Raji (cell line): Measurements from ENCODE around the gene STON2.

ENCODE experiments used
- POLR2A ChIP-seq: IDR thresholded peaks from 2 replicates; pipeline ENCODE4 v1.6.1; 2011; ENCODE audit warnings: low read depth, low read length, control low read depth; ENCODE audit not compliant: insufficient read depth

Gene STON2

DNA sequence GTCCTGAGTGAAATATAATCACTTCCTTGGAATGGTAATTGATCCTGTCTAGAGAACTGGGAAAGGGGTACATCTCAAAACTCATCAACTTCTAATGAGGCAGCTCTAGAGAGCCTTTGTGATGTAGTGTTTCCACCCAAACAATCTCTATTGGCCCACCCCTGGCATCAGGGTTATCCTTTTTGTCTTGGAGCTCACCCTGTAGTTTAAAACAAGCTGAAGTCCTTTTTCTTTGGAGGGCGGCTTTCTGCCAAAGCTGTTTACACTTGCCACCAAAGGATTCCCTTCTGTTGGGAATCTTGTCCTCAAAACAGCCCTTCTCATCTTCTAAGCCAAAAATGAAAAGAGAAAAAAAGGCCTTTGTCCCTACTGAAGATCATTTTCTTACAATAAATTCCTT lies 118.8 kb downstream of the STON2 start:
- TF ChIP-seq POLR2A, result no peak

DNA sequence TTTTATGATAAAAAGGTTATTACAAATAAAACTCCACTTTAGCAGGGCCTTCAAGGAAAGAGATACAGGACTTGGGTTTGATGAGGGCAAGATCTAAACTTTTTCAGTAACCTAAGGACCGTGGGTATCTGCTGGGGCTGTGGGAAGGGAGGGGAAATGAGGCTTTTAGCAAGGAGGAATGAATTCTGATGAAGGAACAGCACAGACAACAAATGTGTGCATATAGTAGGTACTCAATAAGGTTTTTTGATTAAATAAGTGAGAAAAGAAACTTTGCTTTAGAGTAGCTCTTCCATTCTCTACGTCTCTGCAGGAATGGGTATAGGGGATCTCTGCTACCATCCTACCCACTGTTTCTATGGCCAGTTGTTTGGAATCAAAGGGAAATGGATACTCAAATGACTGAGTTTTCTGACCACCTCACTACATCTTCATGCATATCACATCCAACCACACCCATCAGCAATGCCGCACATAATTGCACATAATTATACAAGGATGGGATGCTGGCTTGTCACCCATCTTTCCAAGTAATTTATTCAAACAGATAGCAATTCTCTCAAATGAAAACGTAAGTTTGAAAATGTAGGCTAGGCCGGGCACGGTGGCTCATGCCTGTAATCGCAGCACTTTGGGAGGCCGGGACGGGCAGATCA lies 119.9 kb downstream of the STON2 start:
- no peak for TF ChIP-seq POLR2A

DNA sequence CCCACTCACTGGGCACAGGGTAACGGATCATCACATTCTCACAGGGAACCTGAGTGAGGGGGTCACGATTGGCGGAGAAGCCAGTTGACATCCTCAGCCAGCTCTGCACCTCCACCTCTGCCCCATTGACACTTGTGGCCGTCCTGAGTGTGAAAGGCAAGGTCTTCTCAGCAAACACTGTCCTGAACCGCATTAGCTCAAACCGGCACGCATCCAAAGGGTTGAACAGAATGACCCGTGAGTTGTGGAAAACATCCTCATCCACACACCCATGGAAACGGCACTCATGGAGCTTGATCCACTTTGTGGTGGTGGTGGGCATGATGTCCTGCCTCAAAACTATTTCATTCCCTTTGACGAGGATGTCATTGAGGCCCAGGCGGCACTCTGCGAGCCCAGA lies 123.0 kb downstream of the STON2 start:
- TF ChIP-seq POLR2A, result no peak

DNA sequence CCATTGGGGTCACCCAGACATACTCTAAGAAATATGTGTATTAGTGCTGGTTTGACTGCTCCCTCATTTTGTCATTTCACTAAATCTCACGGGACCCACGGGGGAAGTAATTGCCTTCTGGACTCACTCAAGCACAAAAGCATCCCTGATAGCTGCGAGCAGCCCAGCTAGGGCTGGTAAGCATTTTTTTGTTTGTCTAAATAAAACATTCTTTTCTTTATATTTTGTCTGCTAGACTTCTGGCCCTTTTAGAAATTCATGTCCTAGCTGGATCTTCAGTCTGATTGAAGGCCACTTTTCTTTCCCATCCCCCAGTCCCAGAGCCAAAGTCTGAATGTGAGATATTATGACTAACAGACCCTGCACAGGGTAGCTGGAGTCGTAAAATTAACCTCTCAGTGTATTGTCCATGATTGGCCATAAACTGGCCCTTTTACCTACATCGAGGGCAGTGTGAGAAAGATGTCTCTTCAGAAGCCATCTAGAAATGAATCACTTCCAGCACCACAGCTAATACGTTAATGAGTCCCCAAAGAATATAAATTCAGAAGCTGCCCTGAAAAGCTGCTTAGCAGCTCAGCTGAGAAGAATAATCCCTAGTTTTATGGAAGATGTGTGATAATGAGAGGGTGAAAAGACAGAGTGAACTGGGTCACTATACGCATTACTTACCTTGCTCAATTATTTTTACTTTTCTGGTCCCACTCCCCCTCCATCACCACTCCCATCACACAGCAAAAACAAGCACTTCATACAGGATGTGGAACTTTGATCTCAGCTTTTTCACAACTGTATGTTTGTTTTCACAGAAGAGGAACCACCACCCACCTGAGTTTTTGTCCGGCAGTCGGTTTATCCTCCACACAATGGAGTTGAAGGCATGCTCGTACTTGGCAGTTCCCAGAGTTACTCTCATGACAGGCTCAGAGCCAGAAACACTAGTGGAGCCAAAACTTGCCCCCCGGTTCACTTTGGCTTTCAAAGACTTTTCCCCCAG lies 123.8 kb downstream of the STON2 start:
- TF ChIP-seq POLR2A, result no peak

DNA sequence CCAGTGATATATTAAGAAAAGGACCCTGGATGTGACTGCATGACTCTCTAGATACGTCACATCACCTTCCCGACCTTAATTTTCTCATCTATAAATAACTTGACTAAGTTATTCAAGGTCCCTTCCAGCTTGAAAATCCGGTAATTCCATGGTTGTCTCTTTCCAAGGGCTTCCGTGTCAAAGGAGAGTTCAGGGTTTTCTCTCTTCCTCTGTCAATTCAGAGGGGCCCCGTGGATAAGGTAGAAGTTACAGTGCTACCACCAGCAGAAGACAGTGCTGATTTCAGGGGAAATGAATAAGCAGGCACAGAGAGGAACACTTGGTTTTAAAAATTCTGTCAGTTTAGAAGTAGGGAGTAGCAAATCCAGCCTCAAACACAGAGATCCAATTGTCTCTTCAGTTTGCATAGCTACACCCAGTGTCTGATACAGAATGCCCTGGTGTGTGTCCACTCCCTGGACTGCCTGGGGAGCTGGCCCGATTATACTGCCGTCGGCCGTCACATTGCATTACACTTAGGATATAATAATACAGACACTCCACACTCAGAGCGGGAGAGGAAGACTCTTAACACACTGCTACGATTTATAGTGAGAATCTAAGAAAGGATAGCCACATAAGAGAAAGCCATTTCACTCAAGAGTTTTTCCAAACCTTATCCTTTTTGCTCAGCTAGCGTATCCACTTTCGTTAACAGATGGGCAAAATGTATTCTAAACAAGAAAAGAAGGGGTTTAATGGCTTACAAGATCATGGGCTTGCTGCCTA lies 124.6 kb downstream of the STON2 start:
- TF ChIP-seq POLR2A, result no peak

DNA sequence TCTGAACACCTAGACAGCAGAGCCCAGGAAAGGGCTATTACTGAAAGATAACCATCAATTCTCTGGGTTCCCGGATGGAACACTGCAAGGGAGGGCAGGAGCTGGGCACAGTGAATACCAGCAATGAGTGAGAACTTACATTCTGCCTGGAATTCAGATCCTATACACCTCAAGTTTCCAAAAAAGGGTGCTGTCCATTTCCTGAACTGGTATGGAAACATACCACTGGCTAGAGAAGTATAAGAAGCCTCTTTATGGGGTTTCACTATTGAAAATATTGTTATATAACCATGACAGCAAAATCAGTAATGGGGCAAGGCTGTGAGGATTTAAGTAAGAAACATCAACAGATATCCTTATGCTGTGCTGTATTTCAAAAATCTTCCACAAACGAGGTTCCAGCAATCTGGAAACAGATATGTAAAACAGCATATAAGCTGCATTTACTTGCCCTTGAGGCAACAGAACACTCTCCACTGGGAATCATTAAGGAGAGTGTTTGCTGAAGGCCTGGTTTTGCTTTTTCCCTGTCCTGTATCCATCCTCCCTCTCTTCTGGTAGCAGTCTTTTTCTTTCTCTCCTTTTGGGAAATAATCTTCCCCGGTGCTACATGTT lies 126.1 kb downstream of the STON2 start:
- no peak for TF ChIP-seq POLR2A

DNA sequence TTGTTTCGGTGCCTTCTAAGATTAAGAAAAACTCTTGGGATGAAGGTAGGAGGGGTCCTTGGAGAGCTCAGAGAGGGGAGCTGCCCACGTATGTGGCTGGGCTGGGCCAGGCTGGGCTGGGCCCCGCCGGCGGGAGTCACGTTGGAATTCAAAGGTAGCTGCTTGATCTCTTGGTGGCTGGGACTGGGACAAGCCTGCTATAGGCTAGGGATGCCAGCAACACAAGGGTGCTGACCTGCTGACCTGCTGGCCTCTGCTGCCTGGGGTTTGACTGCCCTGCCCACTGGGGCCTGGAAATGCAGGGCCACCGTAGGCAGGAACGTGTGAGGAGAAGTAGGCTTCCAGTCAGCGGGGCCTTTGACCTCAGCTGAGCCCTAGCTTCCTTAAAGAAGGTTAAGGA lies 126.6 kb downstream of the STON2 start:
- no peak for TF ChIP-seq POLR2A

DNA sequence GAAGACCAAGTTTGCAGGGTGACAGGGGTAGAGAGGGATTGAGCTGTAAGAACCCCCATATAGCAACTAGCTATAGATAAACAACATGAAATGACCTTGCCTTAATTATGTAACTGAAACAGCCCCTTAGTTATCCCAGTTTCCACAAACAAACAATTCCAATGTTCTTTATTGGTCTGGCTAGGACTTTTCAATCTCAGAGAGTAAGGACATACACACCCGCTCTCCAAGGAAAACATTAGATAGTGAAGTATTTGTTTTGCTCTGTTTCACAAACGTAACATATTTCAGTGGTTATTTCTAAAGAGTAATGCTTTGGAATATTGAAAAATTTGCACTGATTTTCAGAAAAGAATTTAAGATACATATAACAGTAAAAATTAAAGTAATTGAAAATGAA lies 127.8 kb downstream of the STON2 start:
- no peak for TF ChIP-seq POLR2A

DNA sequence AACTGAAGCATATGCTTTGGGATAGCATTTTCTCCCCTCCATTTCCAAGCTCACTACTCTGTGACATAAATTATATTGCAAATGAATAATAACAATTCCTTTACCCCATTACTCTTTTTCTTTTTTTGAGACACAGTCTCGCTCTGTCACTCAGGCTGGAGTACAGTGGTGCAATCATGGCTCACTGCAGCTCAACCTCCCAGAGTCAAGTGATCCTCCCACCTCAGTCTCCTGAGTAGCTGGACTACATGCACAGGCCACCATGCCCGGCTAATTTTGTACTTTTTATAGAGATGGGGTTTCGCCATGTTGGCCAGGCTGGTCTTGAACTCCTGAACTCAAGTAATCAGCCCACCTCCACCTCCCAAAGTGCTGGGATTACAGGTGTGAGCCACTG lies 130.1 kb downstream of the STON2 start:
- TF ChIP-seq POLR2A, result no peak

DNA sequence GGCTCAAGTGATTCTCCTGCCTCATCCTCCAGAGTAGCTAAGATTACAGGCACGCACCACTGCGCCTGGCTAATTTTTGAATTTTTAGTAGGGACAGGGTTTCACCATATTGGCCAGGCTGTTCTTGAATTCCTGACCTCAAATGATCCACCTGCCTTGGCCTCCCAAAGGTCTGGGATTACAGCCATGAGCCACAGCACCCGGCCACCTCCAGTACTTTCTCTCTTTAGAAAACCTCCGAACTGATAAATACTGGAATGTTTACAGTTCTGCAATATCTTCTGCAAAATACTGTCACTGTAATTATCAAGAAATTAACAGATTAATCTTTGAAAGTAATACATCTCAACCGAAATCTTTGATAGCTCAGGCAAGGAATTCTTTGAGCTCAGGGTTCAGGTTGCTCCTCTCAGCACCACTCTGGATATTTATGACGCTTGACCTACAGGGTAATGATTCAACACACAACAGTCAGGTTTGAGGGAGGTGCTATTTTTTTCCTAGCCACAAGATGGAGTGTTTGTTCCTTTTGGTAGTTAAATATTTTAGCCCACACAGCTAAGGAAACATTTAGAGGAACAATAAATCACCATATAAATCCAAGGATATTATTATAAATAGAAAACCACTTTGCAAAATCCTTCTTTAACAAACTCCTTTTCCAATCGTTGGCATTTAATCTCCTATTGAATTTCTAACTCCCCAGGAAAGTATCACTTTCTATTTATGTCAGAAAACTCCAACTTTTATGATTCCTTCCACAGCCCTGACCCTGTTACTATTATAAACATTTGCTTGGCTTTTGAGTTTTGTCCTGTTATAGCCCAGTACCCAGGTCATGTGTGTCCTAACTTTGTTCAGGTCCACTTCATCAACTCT lies 130.8 kb downstream of the STON2 start:
- no peak for TF ChIP-seq POLR2A

DNA sequence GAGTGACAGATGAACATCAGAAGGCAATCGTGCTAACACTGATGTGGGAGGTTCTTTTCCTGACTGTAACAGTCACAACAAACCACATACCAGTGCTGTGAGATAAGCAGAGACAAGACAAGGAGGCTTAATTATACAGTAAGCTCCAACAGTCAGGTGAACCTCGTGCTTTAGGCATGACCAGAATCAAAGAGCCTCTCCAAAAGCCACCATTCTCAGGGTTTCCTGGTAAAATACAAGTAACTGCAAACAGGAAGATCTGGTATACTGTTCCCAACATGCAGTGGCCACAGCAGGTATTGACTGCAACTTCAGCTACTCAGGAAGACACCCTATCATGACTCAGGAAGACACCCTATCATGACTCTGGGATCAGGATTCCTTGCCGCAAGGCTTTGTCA lies 132.1 kb downstream of the STON2 start:
- no peak for TF ChIP-seq POLR2A

DNA sequence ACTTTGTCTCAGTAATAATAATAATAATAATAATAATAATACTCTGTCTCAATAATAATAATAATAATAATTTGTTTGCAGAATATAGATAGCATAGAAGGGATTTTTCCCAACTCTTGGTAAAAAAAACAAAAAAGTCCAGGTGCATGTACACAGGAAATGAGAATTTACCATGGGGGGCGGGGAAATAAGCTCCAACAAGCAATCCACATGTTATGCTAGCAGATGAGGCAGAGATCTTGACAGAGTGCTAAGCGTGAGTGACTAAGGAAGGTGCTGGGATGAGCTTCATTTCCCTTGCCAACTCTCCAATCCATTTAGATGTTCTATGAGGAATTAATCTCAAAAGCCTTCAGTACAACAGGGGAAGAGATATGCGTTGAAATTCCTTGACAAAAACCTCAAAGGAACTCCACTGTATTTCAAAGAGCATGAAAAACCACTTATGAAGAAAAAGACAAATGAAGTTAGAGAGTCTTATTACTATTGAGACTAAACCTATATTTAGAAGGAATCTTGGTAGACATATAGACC lies 134.4 kb downstream of the STON2 start:
- no peak for TF ChIP-seq POLR2A

DNA sequence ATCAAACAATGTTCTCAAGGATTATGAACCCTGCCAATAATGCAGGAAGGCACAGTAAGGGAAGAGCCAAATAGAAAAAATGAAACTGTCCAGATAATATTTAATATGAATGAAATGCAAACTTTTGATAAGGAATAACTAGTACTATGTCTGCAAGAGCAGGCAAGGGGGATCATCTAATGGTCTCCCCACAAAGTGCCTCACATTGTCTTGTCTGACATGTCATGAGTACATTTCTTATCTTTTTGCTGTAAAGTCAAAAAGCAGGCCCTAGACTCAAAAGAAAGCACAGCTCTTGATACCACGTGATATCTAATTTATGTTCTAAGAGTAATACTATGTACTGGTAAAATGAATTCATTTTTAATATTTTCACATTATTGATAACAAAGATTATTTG lies 135.5 kb downstream of the STON2 start:
- TF ChIP-seq POLR2A, result no peak

DNA sequence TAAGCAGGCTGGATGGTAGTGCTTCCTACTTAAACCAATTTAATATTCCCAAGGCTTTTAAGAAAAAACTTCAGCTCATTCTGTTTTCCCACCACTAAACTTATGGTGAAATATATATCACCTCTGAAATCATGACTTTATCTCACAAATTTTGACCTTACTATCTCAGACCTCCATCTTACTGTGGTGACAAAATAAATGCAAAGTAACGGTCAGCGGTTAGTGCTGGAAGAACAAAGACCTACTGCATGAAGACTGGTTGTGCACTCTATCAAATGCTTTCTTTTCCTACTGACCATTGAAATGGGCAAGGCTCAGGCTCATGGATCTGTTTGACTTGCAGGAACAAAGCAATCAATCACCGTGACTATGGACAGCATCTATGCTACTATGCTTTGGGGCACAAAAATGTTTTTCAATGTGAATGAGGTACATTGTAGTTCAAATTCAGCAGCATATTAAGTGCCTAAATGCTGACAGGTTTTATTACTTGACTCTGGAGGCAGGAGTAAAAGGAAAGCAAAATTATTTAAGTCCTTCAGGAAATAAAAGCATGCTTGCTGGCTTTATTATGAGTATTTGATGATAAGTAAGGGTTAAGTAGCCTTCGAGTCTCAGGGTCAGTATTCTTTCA lies 136.2 kb downstream of the STON2 start:
- no peak for TF ChIP-seq POLR2A

DNA sequence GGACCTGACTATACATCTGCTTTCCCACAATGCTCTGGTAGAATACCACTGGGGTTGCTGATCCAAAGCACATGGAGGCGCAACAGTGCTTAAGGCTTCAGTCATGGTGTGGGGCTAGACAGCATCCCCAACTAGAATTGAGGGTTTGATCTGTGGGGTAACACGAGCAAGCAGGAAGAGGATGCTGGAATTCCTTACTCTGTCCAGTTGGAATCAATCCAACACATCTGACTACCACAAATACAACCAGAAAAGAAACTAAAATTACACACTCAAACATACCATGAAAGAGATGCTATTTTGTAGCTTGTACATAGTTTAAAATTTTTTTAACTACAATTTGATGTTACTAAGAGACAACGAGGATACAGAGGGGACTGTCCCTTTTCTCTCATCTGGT lies 138.9 kb downstream of the STON2 start:
- TF ChIP-seq POLR2A, result no peak
